OCI-LY7 (cell line): ENCODE data around the gene TXNL4B. TPM values are rescaled to one million over a fixed set of nuclear protein-coding genes. Genes with fewer than 3 reads are reported as not detected.
"Not testable (repeated sequence)": the region's sequence is repeated elsewhere in the genome, so short reads cannot be mapped to it uniquely, and the experiment has no call there.

Source experiments
- BruUV-seq: library from RNA; stranded (reverse); fragments of 400-500 nt; replicated peaks from 2 replicates; lab custom pipeline; 2021; lab: Mats Ljungman, UMichigan
- CTCF ChIA-PET: fragments of 300-600 bp; sonication (Branson Sonifier 250); formaldehyde crosslinking; loops from one replicate; lab custom pipeline; 2022; ENCODE audit warnings: antibody characterized with exemption; ENCODE audit not compliant: unreplicated experiment; lab: Charles Lee
- POLR2A ChIA-PET: fragments of 300-600 bp; sonication (Branson Sonifier 250); formaldehyde crosslinking; loops from one replicate; lab custom pipeline; 2022; ENCODE audit warnings: antibody characterized with exemption; lab: Charles Lee
- DNase-seq: peaks from one replicate; pipeline ENCODE4 v3.0.0-alpha.2; 2015; ENCODE audit warnings: low spot score
- H2AFZ ChIP-seq: fragments of 200-600 bp; sonication (generic), shearing (Covaris generic); 2 replicates; pipeline ENCODE4 v1.6.1; 2014; ENCODE audit warnings: mild to moderate bottlenecking, antibody characterized with exemption, low read length, moderate library complexity
- H3K27ac ChIP-seq: fragments of 200-600 bp; sonication (generic); 2 replicates; pipeline ENCODE4 v1.5.1; 2014; ENCODE audit warnings: mixed run types, low read depth, mild to moderate bottlenecking, moderate library complexity, low read length, inconsistent platforms; ENCODE audit not compliant: poor library complexity, severe bottlenecking
- H3K36me3 ChIP-seq: fragments of 200-600 bp; sonication (generic); 2 replicates; pipeline ENCODE4 v1.6.1; 2014; ENCODE audit warnings: mild to moderate bottlenecking, antibody characterized with exemption, low read length, moderate library complexity, mixed read lengths; ENCODE audit not compliant: insufficient read depth
- H3K4me1 ChIP-seq: fragments of 200-600 bp; sonication (generic); 2 replicates; pipeline ENCODE4 v1.5.1; 2014; ENCODE audit warnings: mild to moderate bottlenecking, low read length; ENCODE audit not compliant: insufficient read depth, poor library complexity, severe bottlenecking
- H3K4me2 ChIP-seq: fragments of 200-600 bp; sonication (generic); 2 replicates; pipeline ENCODE4 v1.6.1; 2014; ENCODE audit warnings: mild to moderate bottlenecking, low read length
- H3K4me3 ChIP-seq: fragments of 200-600 bp; sonication (generic); 2 replicates; pipeline ENCODE4 v1.5.1; 2014; ENCODE audit warnings: mild to moderate bottlenecking, low read depth, low read length; ENCODE audit not compliant: poor library complexity, severe bottlenecking
- H3K79me2 ChIP-seq: fragments of 200-600 bp; sonication (generic); 2 replicates; pipeline ENCODE4 v1.6.1; 2016; ENCODE audit warnings: low read depth, mild to moderate bottlenecking, low read length, moderate library complexity, mixed read lengths; ENCODE audit not compliant: insufficient read depth
- H3K9me2 ChIP-seq: fragments of 200-600 bp; sonication (generic); 2 replicates; pipeline ENCODE4 v1.6.1; 2016; ENCODE audit warnings: mild to moderate bottlenecking, low read length, mixed read lengths; ENCODE audit not compliant: insufficient read depth
- H3K9me3 ChIP-seq: fragments of 200-600 bp; sonication (generic); 2 replicates; pipeline ENCODE4 v1.6.1; 2014; ENCODE audit warnings: mild to moderate bottlenecking, mixed run types, low read length, mixed read lengths
- H4K20me1 ChIP-seq: fragments of 200-600 bp; sonication (generic); 2 replicates; pipeline ENCODE4 v1.6.1; 2014; ENCODE audit warnings: mild to moderate bottlenecking, antibody characterized with exemption, low read length, moderate library complexity, mixed read lengths; ENCODE audit not compliant: insufficient read depth
- EZH2phosphoT487 ChIP-seq: fragments of 200-600 bp; sonication (generic); IDR thresholded peaks from 2 replicates; pipeline ENCODE4 v1.6.1; 2018; ENCODE audit warnings: low read depth, borderline replicate concordance, mild to moderate bottlenecking, mixed run types, antibody characterized with exemption, low read length, moderate library complexity, mixed read lengths
- intact Hi-C: fragments of 100-400 bp; cut with micrococcal nuclease; formaldehyde crosslinking; loops from one replicate; pipeline ENCODE4 v1.10.0; 2022; ENCODE audit not compliant: unreplicated experiment
- total RNA-seq, 2 experiments: library from RNA; depleted of rRNA in 1 of 2; stranded (reverse); fragments of >200 nt in 1 of 2; shearing (Covaris generic) in 1 of 2; gene quantifications; 2 replicates each; pipeline ENCODE4 v1.2.3, GENCODE V29; 2014 to 2022
- TF ChIP-seq, protein P1 (sequence below): fragments of 200-600 bp; sonication (generic); conservative IDR thresholded peaks from 2 replicates; pipeline ENCODE4 v1.5.1; 2014; ENCODE audit warnings: mild to moderate bottlenecking, antibody characterized with exemption, low read length, moderate library complexity, mixed read lengths

Gene TXNL4B
- total RNA-seq, 2 experiments from 2014 or later = 7.9 to 14.5 TPM

DNA sequence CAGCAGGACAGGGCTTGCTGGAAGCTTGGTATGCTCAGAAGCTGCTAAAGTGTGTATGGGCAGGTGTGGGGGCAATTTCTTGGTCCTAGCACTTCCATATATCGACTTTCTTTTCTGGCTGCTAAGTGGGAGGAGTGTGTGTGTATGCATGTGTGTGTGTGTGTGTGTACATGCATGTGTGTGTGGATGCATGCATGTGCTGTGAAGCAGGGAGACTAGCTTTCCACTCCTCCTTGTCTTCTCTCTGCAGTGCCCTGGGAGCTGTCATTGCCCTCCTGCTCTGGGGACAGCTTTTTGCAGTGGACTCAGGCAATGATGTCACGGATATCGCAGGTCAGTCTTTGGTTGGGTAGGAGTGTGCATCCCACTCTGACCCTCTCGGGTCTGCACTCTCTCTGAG, 37.5 kb downstream of the TXNL4B start:
- H3K79me2 ChIP-seq = no peaks in the 10 kb centered on the region
- TF ChIP-seq EZH2phosphoT487 = no peak
- TF ChIP-seq, protein P1, sequence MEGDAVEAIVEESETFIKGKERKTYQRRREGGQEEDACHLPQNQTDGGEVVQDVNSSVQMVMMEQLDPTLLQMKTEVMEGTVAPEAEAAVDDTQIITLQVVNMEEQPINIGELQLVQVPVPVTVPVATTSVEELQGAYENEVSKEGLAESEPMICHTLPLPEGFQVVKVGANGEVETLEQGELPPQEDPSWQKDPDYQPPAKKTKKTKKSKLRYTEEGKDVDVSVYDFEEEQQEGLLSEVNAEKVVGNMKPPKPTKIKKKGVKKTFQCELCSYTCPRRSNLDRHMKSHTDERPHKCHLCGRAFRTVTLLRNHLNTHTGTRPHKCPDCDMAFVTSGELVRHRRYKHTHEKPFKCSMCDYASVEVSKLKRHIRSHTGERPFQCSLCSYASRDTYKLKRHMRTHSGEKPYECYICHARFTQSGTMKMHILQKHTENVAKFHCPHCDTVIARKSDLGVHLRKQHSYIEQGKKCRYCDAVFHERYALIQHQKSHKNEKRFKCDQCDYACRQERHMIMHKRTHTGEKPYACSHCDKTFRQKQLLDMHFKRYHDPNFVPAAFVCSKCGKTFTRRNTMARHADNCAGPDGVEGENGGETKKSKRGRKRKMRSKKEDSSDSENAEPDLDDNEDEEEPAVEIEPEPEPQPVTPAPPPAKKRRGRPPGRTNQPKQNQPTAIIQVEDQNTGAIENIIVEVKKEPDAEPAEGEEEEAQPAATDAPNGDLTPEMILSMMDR = no peak
- no peak overlapping the region for H3K4me3 ChIP-seq
- no TSS peak for BruUV-seq
- no peak overlapping the region for H3K4me2 ChIP-seq
- H4K20me1 ChIP-seq = no peaks in the 10 kb centered on the region
- no peaks in the 10 kb centered on the region for H3K36me3 ChIP-seq
- POLR2A ChIA-PET = interaction anchor here (0.6 kb wide), 1 partner anchor 116 kb away, joined by 3 read pairs; the partner anchor contains the start of gene PMFBP1
- intact Hi-C loops = no loop called here
- H2AFZ ChIP-seq = no peak overlapping the region
- no peaks in the 10 kb centered on the region for H3K9me2 ChIP-seq
- CTCF ChIA-PET = no interaction called here
- H3K9me3 ChIP-seq = no peaks in the 10 kb centered on the region
- no peak overlapping the region for H3K27ac ChIP-seq
- H3K4me1 ChIP-seq = no peaks in the 10 kb centered on the region
- no peak for DNase-seq

DNA sequence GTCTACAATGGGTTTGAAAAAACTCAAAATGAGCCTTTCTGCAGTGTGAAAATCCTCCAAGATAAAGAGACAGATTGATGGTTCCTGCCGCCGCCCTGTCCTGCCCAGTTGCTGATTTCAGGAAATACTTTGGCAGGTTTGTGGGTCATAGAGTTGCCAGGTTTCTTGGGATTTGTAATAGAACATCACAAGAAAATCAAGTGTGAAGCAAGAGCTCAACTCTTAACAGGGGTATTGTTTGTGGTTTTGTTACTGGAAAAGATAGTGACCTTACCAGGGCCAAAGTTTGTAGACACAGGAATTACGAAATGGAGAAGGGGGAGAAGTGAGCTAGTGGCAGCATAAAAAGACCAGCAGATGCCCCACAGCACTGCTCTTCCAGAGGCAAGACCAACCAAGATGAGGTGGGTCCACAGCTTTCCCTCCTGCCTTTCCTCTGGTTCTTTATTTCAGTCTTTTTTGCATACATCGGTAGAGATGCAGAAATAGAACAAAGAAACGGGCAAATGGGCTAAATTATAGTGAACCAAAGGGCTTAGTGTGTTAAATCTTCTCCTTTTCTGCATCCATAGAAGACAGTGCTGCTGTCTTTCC, 39.1 kb downstream of the TXNL4B start, which contains the start of gene HP:
TSS of gene HP (plus strand) at position 252 of the 594 bp plus-strand sequence. CDS start at position 400, 148 bp downstream.
- H4K20me1 ChIP-seq, H2AFZ ChIP-seq, H3K9me3 ChIP-seq, intact Hi-C loops, H3K9me2 ChIP-seq, BruUV-seq, H3K4me2 ChIP-seq, H3K27ac ChIP-seq, POLR2A ChIA-PET, H3K4me1 ChIP-seq, H3K36me3 ChIP-seq, H3K79me2 ChIP-seq, DNase-seq, CTCF ChIA-PET, H3K4me3 ChIP-seq: not testable (repeated sequence)

DNA sequence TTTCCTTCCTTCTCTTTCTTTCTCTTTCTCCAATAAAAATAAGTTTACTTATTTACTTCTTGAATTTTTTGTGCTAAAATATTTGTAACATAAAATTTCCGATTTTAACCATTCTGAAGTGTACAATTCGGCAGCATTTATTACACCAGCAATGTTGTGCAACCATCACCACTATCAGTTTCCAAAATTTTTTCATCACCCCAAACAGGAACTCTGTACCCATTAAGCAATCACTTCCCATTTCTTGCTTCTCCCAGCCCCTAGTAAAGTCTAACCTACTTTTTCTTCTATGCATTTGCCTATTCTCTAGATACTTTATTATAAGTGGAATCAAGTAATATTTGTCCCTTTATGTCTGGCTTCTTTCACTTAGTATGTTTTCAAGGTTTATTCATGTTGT, 41.6 kb downstream of the TXNL4B start:
- intact Hi-C loops = no loop called here
- no peaks in the 10 kb centered on the region for H3K9me2 ChIP-seq
- ChIA-PET POLR2A (interaction anchor here (0.7 kb wide), 1 partner anchor 654 kb away, joined by 6 read pairs; no protein-coding TSS in a partner anchor), CTCF (no interaction called here)
- no peak overlapping the region for H2AFZ ChIP-seq
- no peaks in the 10 kb centered on the region for H3K4me1 ChIP-seq
- H3K79me2 ChIP-seq = no peaks in the 10 kb centered on the region
- no peak overlapping the region for H3K4me2 ChIP-seq
- H3K9me3 ChIP-seq = peaks cover 4% of the 10 kb centered on the region; the same call in 1 of the 2 replicates
- H3K4me3 ChIP-seq = no peak overlapping the region
- no peak overlapping the region for H3K27ac ChIP-seq
- BruUV-seq = no TSS peak
- H3K36me3 ChIP-seq = no peaks in the 10 kb centered on the region
- H4K20me1 ChIP-seq = no peaks in the 10 kb centered on the region
- no peak for TF ChIP-seq EZH2phosphoT487
- no peak for DNase-seq
